Measurements from ENCODE around the gene HELZ.

- TF ChIP-seq GATA2 (IDR thresholded peaks at IDR 0.05; ENCODE audit: low read depth, low read length) (no peak), GATA3 (IDR thresholded peaks at IDR 0.05; ENCODE audit: low read depth, low read length) (no peak)
These were observed 149.2 kb downstream of the HELZ start for GRCh38 chr17:67095803-67096202.

Data from SH-SY5Y (cell line).